Cardiac ventricle fibroblast (primary cell): ENCODE data around the gene KLHL13. TPM values are rescaled to one million over a fixed set of nuclear protein-coding genes. Genes with fewer than 3 reads are reported as not detected.

Source experiments
- total RNA-seq: library from RNA; depleted of rRNA; stranded (reverse); fragments of >200 nt; gene quantifications from 2 replicates; pipeline ENCODE4 v1.2.3, GENCODE V29; 2015

Gene KLHL13, protein sequence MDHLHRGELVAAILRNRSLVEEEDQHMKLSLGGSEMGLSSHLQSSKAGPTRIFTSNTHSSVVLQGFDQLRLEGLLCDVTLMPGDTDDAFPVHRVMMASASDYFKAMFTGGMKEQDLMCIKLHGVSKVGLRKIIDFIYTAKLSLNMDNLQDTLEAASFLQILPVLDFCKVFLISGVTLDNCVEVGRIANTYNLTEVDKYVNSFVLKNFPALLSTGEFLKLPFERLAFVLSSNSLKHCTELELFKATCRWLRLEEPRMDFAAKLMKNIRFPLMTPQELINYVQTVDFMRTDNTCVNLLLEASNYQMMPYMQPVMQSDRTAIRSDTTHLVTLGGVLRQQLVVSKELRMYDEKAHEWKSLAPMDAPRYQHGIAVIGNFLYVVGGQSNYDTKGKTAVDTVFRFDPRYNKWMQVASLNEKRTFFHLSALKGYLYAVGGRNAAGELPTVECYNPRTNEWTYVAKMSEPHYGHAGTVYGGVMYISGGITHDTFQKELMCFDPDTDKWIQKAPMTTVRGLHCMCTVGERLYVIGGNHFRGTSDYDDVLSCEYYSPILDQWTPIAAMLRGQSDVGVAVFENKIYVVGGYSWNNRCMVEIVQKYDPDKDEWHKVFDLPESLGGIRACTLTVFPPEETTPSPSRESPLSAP
- total RNA-seq: 0.88 and 2.2 TPM in 2 replicates

GRCh38 chrX:118116713-118117550, at the start of gene KLHL13:
Gene KLHL13, minus strand, starts transcription at chrX:118116810. Its CDS starts 88,337 bp downstream, at chrX:118028473.

Other genes starting within 250 kb of the KLHL13 start
- gene WDR44, start 229.3 kb upstream of the KLHL13 start, total RNA-seq: 10.5 and 11.2 TPM in 2 replicates